OCI-LY3 (cell line): ENCODE data around the gene RAI1.
"Not testable (repeated sequence)": the region's sequence is repeated elsewhere in the genome, so short reads cannot be mapped to it uniquely, and the experiment has no call there.

Experiments
- H2AFZ ChIP-seq: fragments of 200-600, 300-600 bp; shearing (Covaris generic); 2 replicates; pipeline ENCODE4 v1.6.0; 2014; ENCODE audit warnings: antibody characterized with exemption, low read depth, low read length
- H3K27ac ChIP-seq: fragments of 200-600, 300-600 bp; sonication (generic); 2 replicates; pipeline ENCODE4 v1.5.1; 2014; ENCODE audit warnings: mild to moderate bottlenecking, low read length, moderate library complexity, mixed read lengths
- H3K27me3 ChIP-seq: fragments of 200-600, 300-600 bp; sonication (generic); 2 replicates; pipeline ENCODE4 v1.6.1; 2014; ENCODE audit warnings: low read depth, low read length, mixed read lengths
- H3K36me3 ChIP-seq: fragments of 200-600, 300-600 bp; sonication (generic); replicated peaks from 2 replicates; pipeline ENCODE3; 2014; ENCODE audit warnings: low read depth, low read length, mixed read lengths
- H3K4me1 ChIP-seq: fragments of 300-600, 200-600 bp; sonication (generic); 2 replicates; pipeline ENCODE4 v1.6.1; 2014; ENCODE audit warnings: low read length, mixed read lengths
- H3K4me2 ChIP-seq: fragments of 200-600, 300-600 bp; sonication (generic); 2 replicates; pipeline ENCODE4 v1.6.1; 2014; ENCODE audit warnings: low read length, mixed read lengths
- H3K4me3 ChIP-seq: fragments of 300-600, 200-600 bp; sonication (generic); 2 replicates; pipeline ENCODE4 v1.5.1; 2014; ENCODE audit warnings: antibody characterized with exemption, mild to moderate bottlenecking, low read length, moderate library complexity
- H3K79me2 ChIP-seq: fragments of 300-600, 200-600 bp; shearing (Covaris generic); 2 replicates; pipeline ENCODE4 v1.6.1; 2014; ENCODE audit warnings: mild to moderate bottlenecking, low read length, mixed read lengths
- H3K9ac ChIP-seq: fragments of 300-600, 200-600 bp; shearing (Covaris generic); 2 replicates; pipeline ENCODE4 v1.6.0; 2014; ENCODE audit warnings: mild to moderate bottlenecking, low read length, moderate library complexity
- H3K9me3 ChIP-seq: fragments of 200-600, 300-600 bp; shearing (Covaris generic); 2 replicates; pipeline ENCODE4 v1.6.1; 2014; ENCODE audit warnings: low read length, mixed read lengths; ENCODE audit not compliant: insufficient read depth
- H4K20me1 ChIP-seq: fragments of 200-600, 300-600 bp; sonication (generic); 2 replicates; pipeline ENCODE4 v1.6.1; 2016; ENCODE audit warnings: low read length, mixed read lengths; ENCODE audit not compliant: insufficient read depth
- EZH2phosphoT487 ChIP-seq: fragments of 200-600 bp; shearing (Covaris generic); IDR thresholded peaks from 2 replicates; pipeline ENCODE4 v1.6.1; 2018; ENCODE audit warnings: antibody characterized with exemption, mixed run types, low read depth
- TF ChIP-seq, protein P1 (sequence below): fragments of 200-600, 300-600 bp; sonication (generic); IDR thresholded peaks from 2 replicates; pipeline ENCODE4 v1.5.1; 2014; ENCODE audit warnings: antibody characterized with exemption, low read length, low read depth

RAI1 gene

DNA sequence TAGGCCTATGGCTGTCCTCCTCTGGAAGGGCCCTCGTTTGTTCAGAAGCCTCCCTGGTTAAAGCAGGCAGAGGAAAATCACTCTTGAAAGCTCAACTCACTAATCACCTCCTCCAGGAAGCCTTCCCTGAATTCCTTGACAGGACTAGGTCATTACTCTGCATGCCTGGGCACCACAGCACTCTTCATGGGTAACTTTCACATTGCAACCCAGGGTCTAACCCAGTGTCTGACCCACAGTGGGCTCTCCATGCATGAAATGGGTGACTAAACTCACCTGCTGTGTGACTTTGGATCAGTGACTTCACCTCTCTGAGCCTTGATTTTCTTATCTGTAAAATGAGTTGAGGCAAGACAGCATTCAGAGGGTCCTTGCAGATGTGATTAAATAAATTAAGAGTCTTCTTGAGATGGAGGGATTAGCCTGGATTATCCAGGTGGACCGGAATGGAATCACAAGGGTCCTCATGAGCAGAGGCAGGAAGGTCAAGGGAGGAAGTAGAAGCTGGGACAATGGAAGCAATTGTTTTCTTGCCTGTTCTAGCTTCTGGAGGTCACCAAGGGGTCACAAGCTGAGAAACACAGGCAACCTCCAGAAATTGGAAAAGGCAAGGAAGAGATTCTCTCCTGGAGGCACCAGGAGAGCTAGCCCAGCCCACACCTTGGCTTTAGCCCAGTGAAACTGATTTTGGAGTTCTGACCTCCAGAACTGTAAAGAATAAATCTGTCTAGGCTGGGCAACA lies 3.8 kb upstream of the RAI1 start:
- Histone ChIP-seq H3K9me3 (no peaks in the 10 kb centered on the region), H3K9ac (no peak overlapping the region), H3K4me2 (no peak overlapping the region), H3K4me1 (peaks cover 5% of the 10 kb centered on the region), H4K20me1 (no peaks in the 10 kb centered on the region), H3K79me2 (peaks cover 10% of the 10 kb centered on the region; the same call in 1 of the 2 replicates), H3K27ac (no peak overlapping the region), H2AFZ (no peak overlapping the region), H3K4me3 (no peak overlapping the region), H3K36me3 (no peaks in the 10 kb centered on the region), H3K27me3 (no peaks in the 10 kb centered on the region)
- TF ChIP-seq EZH2phosphoT487: no peak
- TF ChIP-seq, protein P1, sequence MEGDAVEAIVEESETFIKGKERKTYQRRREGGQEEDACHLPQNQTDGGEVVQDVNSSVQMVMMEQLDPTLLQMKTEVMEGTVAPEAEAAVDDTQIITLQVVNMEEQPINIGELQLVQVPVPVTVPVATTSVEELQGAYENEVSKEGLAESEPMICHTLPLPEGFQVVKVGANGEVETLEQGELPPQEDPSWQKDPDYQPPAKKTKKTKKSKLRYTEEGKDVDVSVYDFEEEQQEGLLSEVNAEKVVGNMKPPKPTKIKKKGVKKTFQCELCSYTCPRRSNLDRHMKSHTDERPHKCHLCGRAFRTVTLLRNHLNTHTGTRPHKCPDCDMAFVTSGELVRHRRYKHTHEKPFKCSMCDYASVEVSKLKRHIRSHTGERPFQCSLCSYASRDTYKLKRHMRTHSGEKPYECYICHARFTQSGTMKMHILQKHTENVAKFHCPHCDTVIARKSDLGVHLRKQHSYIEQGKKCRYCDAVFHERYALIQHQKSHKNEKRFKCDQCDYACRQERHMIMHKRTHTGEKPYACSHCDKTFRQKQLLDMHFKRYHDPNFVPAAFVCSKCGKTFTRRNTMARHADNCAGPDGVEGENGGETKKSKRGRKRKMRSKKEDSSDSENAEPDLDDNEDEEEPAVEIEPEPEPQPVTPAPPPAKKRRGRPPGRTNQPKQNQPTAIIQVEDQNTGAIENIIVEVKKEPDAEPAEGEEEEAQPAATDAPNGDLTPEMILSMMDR: no peak

- peaks cover 17% of the 10 kb centered on the region for H3K79me2 ChIP-seq
- H3K36me3 ChIP-seq, H3K4me3 ChIP-seq, H3K4me1 ChIP-seq, H3K27me3 ChIP-seq, H3K9me3 ChIP-seq, H3K4me2 ChIP-seq, H2AFZ ChIP-seq, H4K20me1 ChIP-seq, H3K27ac ChIP-seq, H3K9ac ChIP-seq: not testable (repeated sequence)
These were observed 3.1 kb upstream of the RAI1 start for GRCh38 chr17:17678063-17678699.

- TF ChIP-seq, protein P1: no peak
- no peak for TF ChIP-seq EZH2phosphoT487
- Histone ChIP-seq H3K9me3 (no peaks in the 10 kb centered on the region), H3K4me2 (no peak overlapping the region), H2AFZ (no peak overlapping the region), H4K20me1 (no peaks in the 10 kb centered on the region), H3K9ac (no peak overlapping the region), H3K79me2 (peaks cover 28% of the 10 kb centered on the region), H3K27me3 (no peaks in the 10 kb centered on the region), H3K4me1 (peaks cover 4% of the 10 kb centered on the region; the same call in 1 of the 2 replicates), H3K4me3 (no peak overlapping the region), H3K27ac (no peak overlapping the region), H3K36me3 (no peaks in the 10 kb centered on the region)
These were observed 2.0 kb upstream of the RAI1 start for GRCh38 chr17:17679243-17679642.

GRCh38 chr17:17679748-17680147 lies 1.5 kb upstream of the RAI1 start:
- Histone ChIP-seq H3K9me3 (no peaks in the 10 kb centered on the region), H3K4me1 (peaks cover 4% of the 10 kb centered on the region; the same call in 1 of the 2 replicates), H3K27ac (no peak overlapping the region), H3K27me3 (no peaks in the 10 kb centered on the region), H3K4me2 (no peak overlapping the region), H3K36me3 (no peaks in the 10 kb centered on the region), H3K79me2 (peaks cover 32% of the 10 kb centered on the region), H2AFZ (no peak overlapping the region), H3K9ac (no peak overlapping the region), H3K4me3 (no peak overlapping the region), H4K20me1 (no peaks in the 10 kb centered on the region)
- TF ChIP-seq, protein P1: no peak
- TF ChIP-seq EZH2phosphoT487: no peak
